HEK293T (cell line): ENCODE measurements around the gene TIAM1.

Experiments used
- ARNT ChIP-seq: fragments of 450-650 bp; IDR thresholded peaks from 2 replicates; pipeline ENCODE4 v1.6.1; 2017; ENCODE audit warnings: mild to moderate bottlenecking
- BHLHE40 ChIP-seq: fragments of 450-650 bp; IDR thresholded peaks from 2 replicates; pipeline ENCODE4 v1.6.1; 2016; ENCODE audit warnings: mild to moderate bottlenecking, moderate library complexity, borderline replicate concordance
- ELF4 ChIP-seq: fragments of 450-650 bp; IDR thresholded peaks from 2 replicates; pipeline ENCODE4 v1.6.1; 2017; ENCODE audit warnings: antibody characterized with exemption
- FOXA1 ChIP-seq: fragments of 450-650 bp; IDR thresholded peaks from 2 replicates; pipeline ENCODE4 v1.6.1; 2016; ENCODE audit warnings: mild to moderate bottlenecking
- FOXK2 ChIP-seq: fragments of 450-650 bp; IDR thresholded peaks from 2 replicates; pipeline ENCODE4 v1.6.1; 2016; ENCODE audit warnings: mild to moderate bottlenecking
- FOXM1 ChIP-seq: fragments of 450-650 bp; IDR thresholded peaks from 2 replicates; pipeline ENCODE4 v1.6.1; 2017; ENCODE audit warnings: mild to moderate bottlenecking, borderline replicate concordance
- HDGF ChIP-seq: fragments of 450-650 bp; IDR thresholded peaks from 2 replicates; pipeline ENCODE4 v1.6.1; 2017; ENCODE audit warnings: antibody characterized with exemption, borderline replicate concordance
- L3MBTL2 ChIP-seq: fragments of 450-650 bp; conservative IDR thresholded peaks from 2 replicates; pipeline ENCODE4 v1.6.1; 2016; ENCODE audit warnings: mild to moderate bottlenecking
- LEF1 ChIP-seq: fragments of 450-650 bp; IDR thresholded peaks from 2 replicates; pipeline ENCODE4 v1.6.1; 2017; ENCODE audit warnings: mild to moderate bottlenecking, borderline replicate concordance
- PKNOX1 ChIP-seq: fragments of 450-650 bp; IDR thresholded peaks from 2 replicates; pipeline ENCODE4 v1.6.1; 2016
- SP1 ChIP-seq: fragments of 450-650 bp; IDR thresholded peaks from 2 replicates; pipeline ENCODE4 v1.6.1; 2017
- SUZ12 ChIP-seq: fragments of 450-650 bp; IDR thresholded peaks from 2 replicates; pipeline ENCODE4 v1.6.1; 2016; ENCODE audit warnings: mild to moderate bottlenecking
- TARDBP ChIP-seq: fragments of 450-650 bp; IDR thresholded peaks from 2 replicates; pipeline ENCODE4 v1.6.1; 2016
- ZNF384 ChIP-seq: fragments of 450-650 bp; IDR thresholded peaks from 2 replicates; pipeline ENCODE4 v1.6.1; 2016

GRCh38 chr21:31184876-31185275 is 159.2 kb downstream of the TIAM1 start:
- TF ChIP-seq ZNF384 (no peak), SP1 (no peak), FOXA1 (no peak), L3MBTL2 (no peak), LEF1 (no peak), PKNOX1 (no peak), BHLHE40 (no peak), FOXK2 (no peak), TARDBP (no peak), HDGF (no peak), ELF4 (no peak), ARNT (no peak), SUZ12 (no peak), FOXM1 (no peak)
